CD4-positive, alpha-beta T cell (primary cell): Measurements from ENCODE around the gene B4GALT2. TPM values are rescaled to one million over a fixed set of nuclear protein-coding genes. Genes with fewer than 3 reads are reported as not detected.

Experiments
- ATAC-seq: fragments of 200-7000 bp; cut with Tn5 transposase; one replicate; pipeline ENCODE4 v1.10.0; 2022; ENCODE audit warnings: mild to moderate bottlenecking; ENCODE audit not compliant: poor library complexity
- CTCF ChIA-PET: fragments of 350-600 bp; sonication (Branson Sonifier 250); formaldehyde crosslinking; loops from one replicate; lab custom pipeline; 2021; ENCODE audit warnings: antibody characterized with exemption, inconsistent platforms; lab: Charles Lee
- POLR2A ChIA-PET: fragments of 350-600 bp; sonication (Branson Sonifier 250); formaldehyde crosslinking; loops from one replicate; lab custom pipeline; 2021; ENCODE audit warnings: antibody characterized with exemption, inconsistent platforms; lab: Charles Lee
- DNase-seq, 14 experiments: peaks; one replicate each; pipeline ENCODE4 v3.0.0-alpha.2; 2013 to 2020; ENCODE audit warnings: mixed read lengths in 2 of 14
- H3K27ac ChIP-seq, 2 donors: one replicate each; pipeline versions ENCODE4 v1.5.1 to v1.7.0; 2013; ENCODE audit warnings: low read length in 2 of 2, low read depth in 1 of 2, mild to moderate bottlenecking in 1 of 2
- H3K27me3 ChIP-seq, 2 experiments: 1 replicate in 1 of 2; 2 replicates in 1 of 2; pipeline versions ENCODE4 v1.6.1 to v1.7.0; 2013; ENCODE audit warnings: low read length in 2 of 2, control low read depth in 1 of 2, mild to moderate bottlenecking in 1 of 2, moderate library complexity in 1 of 2; ENCODE audit not compliant: insufficient read depth in 2 of 2, control insufficient read depth in 1 of 2
- H3K36me3 ChIP-seq: one replicate; pipeline ENCODE4 v1.6.1; 2013; ENCODE audit warnings: low read length, control low read depth; ENCODE audit not compliant: insufficient read depth
- H3K4me1 ChIP-seq: one replicate; pipeline ENCODE4 v1.6.1; 2013; ENCODE audit warnings: low read length, control low read depth; ENCODE audit not compliant: insufficient read depth
- H3K4me3 ChIP-seq: one replicate; pipeline ENCODE4 v1.5.1; 2013; ENCODE audit warnings: mild to moderate bottlenecking, low read length, moderate library complexity
- H3K9me3 ChIP-seq, 2 experiments: 1 replicate in 1 of 2; 2 replicates in 1 of 2; pipeline versions ENCODE4 v1.6.1 to v1.7.0; 2013; ENCODE audit warnings: low read length in 2 of 2, mild to moderate bottlenecking in 2 of 2, control low read depth in 1 of 2, moderate library complexity in 1 of 2; ENCODE audit not compliant: control insufficient read depth in 1 of 2, insufficient read depth in 1 of 2
- H3K27ac Mint-ChIP-seq: one replicate; pipeline ENCODE4 v1.8.0; 2020; ENCODE audit warnings: mixed read lengths
- H3K27me3 Mint-ChIP-seq: one replicate; pipeline ENCODE4 v1.8.0; 2021; ENCODE audit warnings: mixed read lengths
- H3K36me3 Mint-ChIP-seq: one replicate; pipeline ENCODE4 v1.8.0; 2021; ENCODE audit warnings: low read depth, mixed read lengths
- H3K4me1 Mint-ChIP-seq: one replicate; pipeline ENCODE4 v1.8.0; 2021; ENCODE audit warnings: low read depth, mixed read lengths
- H3K4me3 Mint-ChIP-seq: one replicate; pipeline ENCODE4 v1.8.0; 2020; ENCODE audit warnings: mild to moderate bottlenecking, mixed read lengths
- H3K9me3 Mint-ChIP-seq: one replicate; pipeline ENCODE4 v1.8.0; 2020; ENCODE audit warnings: mixed read lengths
- CTCF ChIP-seq: fragments of 200-600 bp; IDR thresholded peaks from one replicate; pipeline ENCODE4 v1.8.0; 2022; ENCODE audit warnings: antibody characterized with exemption, mild to moderate bottlenecking
- intact Hi-C, 2 experiments: fragments of 100-400 bp; cut with DNase I in 1 of 2; cut with micrococcal nuclease in 1 of 2; formaldehyde crosslinking; loops; one replicate each; pipeline versions ENCODE4 v1.15.1 to v1.9.0; 2023 to 2025; cut with DNase I, micrococcal nuclease
- total RNA-seq, 174 experiments: library from RNA in 2 of 174; stranded (reverse) in 2 of 174; gene quantifications; one replicate each; pipeline ENCODE4 v1.2.3 and lab custom pipeline; 2021 to 2026

Gene B4GALT2
- total RNA-seq, 2 experiments from 2014 or later = 0.22 to 0.34 TPM

GRCh38 chr1:44010935-44011471 is 32.0 kb downstream of the B4GALT2 start:
- DNase-seq (no peak), ATAC-seq (no peak)
- ChIA-PET CTCF (no interaction called here), POLR2A (no interaction called here)
- Histone ChIP-seq H3K36me3 (no peaks in the 10 kb centered on the region), H3K27ac (no peak overlapping the region), H3K4me3 (no peak overlapping the region), H3K9me3 (no peaks in the 10 kb centered on the region), H3K27me3 (no peaks in the 10 kb centered on the region), H3K4me1 (peaks cover 2% of the 10 kb centered on the region)
- no peak for TF ChIP-seq CTCF
- H3K27ac Mint-ChIP-seq = no peak overlapping the region
- H3K27me3 Mint-ChIP-seq = no peaks in the 10 kb centered on the region
- intact Hi-C loops = no loop called here
- H3K4me1 Mint-ChIP-seq = peaks cover 17% of the 10 kb centered on the region
- H3K36me3 Mint-ChIP-seq = no peaks in the 10 kb centered on the region
- no peaks in the 10 kb centered on the region for H3K9me3 Mint-ChIP-seq
- no peak overlapping the region for H3K4me3 Mint-ChIP-seq

- H3K27me3 Mint-ChIP-seq = no peaks in the 10 kb centered on the region
- H3K4me1 Mint-ChIP-seq = peaks cover 17% of the 10 kb centered on the region
- intact Hi-C loops = no loop called here
- Histone ChIP-seq H3K9me3 (no peaks in the 10 kb centered on the region), H3K36me3 (no peaks in the 10 kb centered on the region), H3K4me3 (no peak overlapping the region), H3K27ac (no peak overlapping the region), H3K4me1 (peaks cover 2% of the 10 kb centered on the region), H3K27me3 (no peaks in the 10 kb centered on the region)
- ChIA-PET POLR2A (no interaction called here), CTCF (interaction anchor here (1.6 kb wide), 1 partner anchor 24 kb away, joined by 6 read pairs; no protein-coding TSS in a partner anchor)
- TF ChIP-seq CTCF = no peak
- ATAC-seq = no peak
- no peaks in the 10 kb centered on the region for H3K9me3 Mint-ChIP-seq
- H3K4me3 Mint-ChIP-seq = no peak overlapping the region
- H3K36me3 Mint-ChIP-seq = no peaks in the 10 kb centered on the region
- DNase-seq = no peak
- H3K27ac Mint-ChIP-seq = no peak overlapping the region
These were observed 33.4 kb downstream of the B4GALT2 start for GRCh38 chr1:44012404-44012803.

GRCh38 chr1:44012941-44013609 is 34.1 kb downstream of the B4GALT2 start:
- POLR2A ChIA-PET = interaction anchor here (1.3 kb wide), 1 partner anchor 9 kb away, joined by 3 read pairs; no protein-coding TSS in a partner anchor
- no peak for TF ChIP-seq CTCF

More at GRCh38 chr1:44012941-44013609, 34.1 kb downstream of the B4GALT2 start:
- no peak overlapping the region for H3K27ac ChIP-seq
- ATAC-seq (peak; percentile 48), DNase-seq (no peak)
- H3K36me3 ChIP-seq = no peaks in the 10 kb centered on the region
- no peak overlapping the region for H3K27ac Mint-ChIP-seq
- no peaks in the 10 kb centered on the region for H3K36me3 Mint-ChIP-seq
- no peaks in the 10 kb centered on the region for H3K9me3 ChIP-seq
- no peaks in the 10 kb centered on the region for H3K27me3 Mint-ChIP-seq
- H3K9me3 Mint-ChIP-seq = no peaks in the 10 kb centered on the region
- no peak overlapping the region for H3K4me3 ChIP-seq
- CTCF ChIA-PET = interaction anchor here (1.1 to 1.6 kb wide), 2 partner anchors 24 to 34 kb away, joined by 4 to 6 read pairs; no protein-coding TSS in a partner anchor
- H3K4me1 ChIP-seq = peaks cover 2% of the 10 kb centered on the region
- H3K27me3 ChIP-seq = no peaks in the 10 kb centered on the region
- H3K4me1 Mint-ChIP-seq = peaks cover 17% of the 10 kb centered on the region
- no peak overlapping the region for H3K4me3 Mint-ChIP-seq
- intact Hi-C loops = no loop called here
